Adrenal gland (tissue), 5 donors: Measurements from ENCODE around the gene MMAB.

Source experiments
- CTCF ChIP-seq, 6 experiments: fragments of 450-650 bp in 4 of 6; fragments of 200-600 bp in 2 of 6; sonication (generic) in 1 of 6; IDR thresholded peaks; 1 replicate in 5 of 6; 2 replicates in 1 of 6; pipeline versions ENCODE4 v1.5.1 to v1.8.0; 2016 to 2021; ENCODE audit warnings: antibody characterized with exemption in 6 of 6, mild to moderate bottlenecking in 2 of 6, moderate library complexity in 1 of 6
- POLR2A ChIP-seq, 2 donors: fragments of 450-650 bp; IDR thresholded peaks; one replicate each; pipeline ENCODE4 v1.6.1; 2017; ENCODE audit warnings: antibody characterized with exemption in 2 of 2, mild to moderate bottlenecking in 2 of 2, moderate library complexity in 1 of 2
- donor health status: DM: no; HTN: no; CAD: no.

GRCh38 chr12:109555431-109556315 is 17.6 kb downstream of the MMAB start:
- no peak for TF ChIP-seq CTCF (IDR thresholded peaks at IDR 0.05)
- TF ChIP-seq POLR2A (IDR thresholded peaks at IDR 0.05), result peak in 1 of 2 donors; percentile 27
